Lower leg skin (tissue), 3 donors: ENCODE data around the gene MYOG.

Experiments
- POLR2A ChIP-seq, 2 donors: fragments of 450-650 bp; IDR thresholded peaks; one replicate each; pipeline ENCODE4 v1.6.1; 2016 to 2017; ENCODE audit warnings: antibody characterized with exemption in 2 of 2, mild to moderate bottlenecking in 1 of 2, moderate library complexity in 1 of 2
- TF ChIP-seq, protein P1 (sequence below), 3 donors: fragments of 450-650 bp; IDR thresholded peaks; one replicate each; pipeline ENCODE4 v1.5.1; 2016; ENCODE audit warnings: antibody characterized with exemption in 3 of 3, mild to moderate bottlenecking in 3 of 3, moderate library complexity in 2 of 3

DNA sequence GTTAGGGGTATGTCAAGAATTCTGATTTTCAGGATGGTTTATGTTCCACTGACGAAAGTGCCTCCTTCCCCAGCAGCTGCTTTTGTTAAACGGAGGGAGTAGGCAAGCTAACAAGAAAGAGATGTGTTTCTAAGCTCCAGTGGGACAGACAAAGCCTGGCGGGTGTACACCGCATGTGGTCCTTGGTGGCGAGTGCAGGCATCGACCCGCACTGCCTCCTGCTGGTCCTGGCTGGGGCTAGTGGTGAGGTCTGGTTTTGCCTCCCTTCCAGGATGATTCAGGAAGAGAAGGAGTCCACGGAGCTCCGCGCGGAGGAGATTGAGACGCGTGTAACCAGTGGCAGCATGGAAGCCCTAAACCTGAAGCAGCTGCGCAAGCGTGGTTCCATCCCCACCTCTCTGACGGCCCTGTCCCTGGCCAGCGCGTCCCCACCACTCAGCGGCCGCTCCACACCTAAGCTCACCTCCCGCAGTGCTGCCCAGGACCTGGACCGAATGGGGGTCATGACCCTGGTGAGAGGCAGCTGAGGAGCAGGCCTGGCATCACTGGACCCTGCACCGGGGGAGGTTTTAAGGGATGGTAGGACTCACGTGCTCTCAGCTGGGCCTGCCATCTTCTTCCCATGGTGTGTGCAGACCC lies 30.5 kb downstream of the MYOG start:
- TF ChIP-seq, protein P1, sequence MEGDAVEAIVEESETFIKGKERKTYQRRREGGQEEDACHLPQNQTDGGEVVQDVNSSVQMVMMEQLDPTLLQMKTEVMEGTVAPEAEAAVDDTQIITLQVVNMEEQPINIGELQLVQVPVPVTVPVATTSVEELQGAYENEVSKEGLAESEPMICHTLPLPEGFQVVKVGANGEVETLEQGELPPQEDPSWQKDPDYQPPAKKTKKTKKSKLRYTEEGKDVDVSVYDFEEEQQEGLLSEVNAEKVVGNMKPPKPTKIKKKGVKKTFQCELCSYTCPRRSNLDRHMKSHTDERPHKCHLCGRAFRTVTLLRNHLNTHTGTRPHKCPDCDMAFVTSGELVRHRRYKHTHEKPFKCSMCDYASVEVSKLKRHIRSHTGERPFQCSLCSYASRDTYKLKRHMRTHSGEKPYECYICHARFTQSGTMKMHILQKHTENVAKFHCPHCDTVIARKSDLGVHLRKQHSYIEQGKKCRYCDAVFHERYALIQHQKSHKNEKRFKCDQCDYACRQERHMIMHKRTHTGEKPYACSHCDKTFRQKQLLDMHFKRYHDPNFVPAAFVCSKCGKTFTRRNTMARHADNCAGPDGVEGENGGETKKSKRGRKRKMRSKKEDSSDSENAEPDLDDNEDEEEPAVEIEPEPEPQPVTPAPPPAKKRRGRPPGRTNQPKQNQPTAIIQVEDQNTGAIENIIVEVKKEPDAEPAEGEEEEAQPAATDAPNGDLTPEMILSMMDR (IDR thresholded peaks at IDR 0.05), result no peak
- TF ChIP-seq POLR2A (IDR thresholded peaks at IDR 0.05), result no peak
